K562 (cell line): Measurements from ENCODE around the gene AANAT. TPM values are rescaled to one million over a fixed set of nuclear protein-coding genes. Genes with fewer than 3 reads are reported as not detected.

Experiments
- ARID2 ChIP-seq: fragments of 450-650 bp; IDR thresholded peaks from 2 replicates; pipeline ENCODE4 v1.6.1; 2017; ENCODE audit warnings: antibody characterized with exemption, mild to moderate bottlenecking
- BRD9 ChIP-seq: fragments of 450-650 bp; IDR thresholded peaks from 2 replicates; pipeline ENCODE4 v1.6.1; 2018; ENCODE audit warnings: low read depth; ENCODE audit not compliant: partially characterized antibody
- CEBPB ChIP-seq: fragments of 450-650 bp; IDR thresholded peaks from 2 replicates; pipeline ENCODE4 v1.6.1; 2016; ENCODE audit warnings: missing genetic modification characterization, missing compliant biosample characterization
- FOXJ2 ChIP-seq: fragments of 200-800 bp; sonication (Bioruptor generic); IDR thresholded peaks from 2 replicates; pipeline ENCODE4 v1.6.1; 2016; ENCODE audit warnings: missing genetic modification characterization, missing compliant biosample characterization
- MTF1 ChIP-seq: fragments of 250-450 bp; sonication (Bioruptor Pico); IDR thresholded peaks from 2 replicates; pipeline ENCODE4 v1.9.0; 2021; ENCODE audit warnings: moderate library complexity, mild to moderate bottlenecking, inconsistent platforms, borderline replicate concordance
- POLR2AphosphoS5 ChIP-seq: IDR thresholded peaks from 2 replicates; pipeline ENCODE4 v1.6.1; 2011; ENCODE audit warnings: mild to moderate bottlenecking, low read depth, low read length, moderate library complexity; ENCODE audit not compliant: control insufficient read depth, insufficient read depth
- SNRNP70 ChIP-seq: fragments of 200-400 bp; formaldehyde crosslinking; optimal IDR thresholded peaks from 2 replicates; pipeline ENCODE3; 2017; ENCODE audit warnings: low read depth, low read length
- SRSF7 ChIP-seq: fragments of 200-400 bp; formaldehyde crosslinking; optimal IDR thresholded peaks from 2 replicates; pipeline ENCODE3; 2017; ENCODE audit warnings: mild to moderate bottlenecking, low read depth, low read length
- ZEB2 ChIP-seq: fragments of 450-650 bp; IDR thresholded peaks from 2 replicates; pipeline ENCODE4 v1.6.1; 2016
- ZFX ChIP-seq: sonication (generic); formaldehyde crosslinking; IDR thresholded peaks from 2 replicates; pipeline ENCODE4 v1.8.0; 2022; ENCODE audit warnings: mild to moderate bottlenecking, missing genetic modification reagents, moderate library complexity
- ZZZ3 ChIP-seq: fragments of 450-650 bp; IDR thresholded peaks from 2 replicates; pipeline ENCODE4 v1.6.1; 2016; ENCODE audit warnings: antibody characterized with exemption, mild to moderate bottlenecking, moderate library complexity
- polyA plus RNA-seq, 8 experiments: library from polyadenylated mRNA; depleted of rRNA in 4 of 8; stranded (reverse) in 5 of 8; unstranded in 3 of 8; fragments of >200 nt; fragmentation: Nextera tagmentation in 2 of 8; fragmentation: Illumina TruSeq in 1 of 8; extraction: Ambion mirVana in 2 of 8; extraction: Trizol in 1 of 8; gene quantifications; 2 replicates each; pipeline versions ENCODE4 v1.2.1 to v1.2.3, GENCODE V29; 2011 to 2014; ENCODE audit warnings: inconsistent platforms in 1 of 8, missing spikeins in 1 of 8
- total RNA-seq, 7 experiments: library from RNA; depleted of rRNA in 6 of 7; stranded (reverse); fragments of >200 nt in 6 of 7; fragmentation: Illumina TruSeq in 2 of 7; extraction: Trizol in 2 of 7; gene quantifications; 2 replicates each; pipeline versions ENCODE4 v1.2.1 to v1.2.3, GENCODE V29; 2011 to 2021; ENCODE audit warnings: low replicate concordance in 1 of 7
- TF ChIP-seq, protein P1 (sequence below): fragments of 450-650 bp; IDR thresholded peaks from 2 replicates; pipeline ENCODE4 v1.6.1; 2017; ENCODE audit warnings: antibody characterized with exemption, mild to moderate bottlenecking
- TF ChIP-seq, protein P2 (sequence below), 3 experiments: fragments of 200-800 bp in 1 of 3; sonication (Bioruptor generic) in 1 of 3; sonication (generic) in 1 of 3; formaldehyde crosslinking in 1 of 3; IDR thresholded peaks; 2 replicates each; pipeline versions ENCODE4 v1.6.1 to v1.8.0; 2016 to 2022; ENCODE audit warnings: mild to moderate bottlenecking in 2 of 3, missing compliant biosample characterization in 2 of 3, missing genetic modification characterization in 2 of 3, missing genetic modification reagents in 1 of 3
- TF ChIP-seq, protein P3 (sequence below), 2 experiments: fragments of 450-650 bp; IDR thresholded peaks; 2 replicates each; pipeline ENCODE4 v1.6.1; 2018; ENCODE audit warnings: mild to moderate bottlenecking in 2 of 2, low read depth in 1 of 2; ENCODE audit not compliant: partially characterized antibody in 2 of 2

AANAT gene
- total and polyA plus RNA-seq, 9 of the 15 experiments (the other 6 are each of a cell fraction or from before 2014, with no cell fraction given): not detected

- TF ChIP-seq ZEB2 (no peak), ZZZ3 (no peak), POLR2AphosphoS5 (no peak), ARID2 (no peak), BRD9 (no peak), CEBPB (tag) (0 out of 2 replicates have a peak, but pooled peaks have one; percentile 12), SRSF7 (no peak), ZFX (CRISPR knock-in tag) (no peak), MTF1 (CRISPR knock-in tag) (no peak), FOXJ2 (tag) (no peak), SNRNP70 (no peak)
- TF ChIP-seq, protein P1, sequence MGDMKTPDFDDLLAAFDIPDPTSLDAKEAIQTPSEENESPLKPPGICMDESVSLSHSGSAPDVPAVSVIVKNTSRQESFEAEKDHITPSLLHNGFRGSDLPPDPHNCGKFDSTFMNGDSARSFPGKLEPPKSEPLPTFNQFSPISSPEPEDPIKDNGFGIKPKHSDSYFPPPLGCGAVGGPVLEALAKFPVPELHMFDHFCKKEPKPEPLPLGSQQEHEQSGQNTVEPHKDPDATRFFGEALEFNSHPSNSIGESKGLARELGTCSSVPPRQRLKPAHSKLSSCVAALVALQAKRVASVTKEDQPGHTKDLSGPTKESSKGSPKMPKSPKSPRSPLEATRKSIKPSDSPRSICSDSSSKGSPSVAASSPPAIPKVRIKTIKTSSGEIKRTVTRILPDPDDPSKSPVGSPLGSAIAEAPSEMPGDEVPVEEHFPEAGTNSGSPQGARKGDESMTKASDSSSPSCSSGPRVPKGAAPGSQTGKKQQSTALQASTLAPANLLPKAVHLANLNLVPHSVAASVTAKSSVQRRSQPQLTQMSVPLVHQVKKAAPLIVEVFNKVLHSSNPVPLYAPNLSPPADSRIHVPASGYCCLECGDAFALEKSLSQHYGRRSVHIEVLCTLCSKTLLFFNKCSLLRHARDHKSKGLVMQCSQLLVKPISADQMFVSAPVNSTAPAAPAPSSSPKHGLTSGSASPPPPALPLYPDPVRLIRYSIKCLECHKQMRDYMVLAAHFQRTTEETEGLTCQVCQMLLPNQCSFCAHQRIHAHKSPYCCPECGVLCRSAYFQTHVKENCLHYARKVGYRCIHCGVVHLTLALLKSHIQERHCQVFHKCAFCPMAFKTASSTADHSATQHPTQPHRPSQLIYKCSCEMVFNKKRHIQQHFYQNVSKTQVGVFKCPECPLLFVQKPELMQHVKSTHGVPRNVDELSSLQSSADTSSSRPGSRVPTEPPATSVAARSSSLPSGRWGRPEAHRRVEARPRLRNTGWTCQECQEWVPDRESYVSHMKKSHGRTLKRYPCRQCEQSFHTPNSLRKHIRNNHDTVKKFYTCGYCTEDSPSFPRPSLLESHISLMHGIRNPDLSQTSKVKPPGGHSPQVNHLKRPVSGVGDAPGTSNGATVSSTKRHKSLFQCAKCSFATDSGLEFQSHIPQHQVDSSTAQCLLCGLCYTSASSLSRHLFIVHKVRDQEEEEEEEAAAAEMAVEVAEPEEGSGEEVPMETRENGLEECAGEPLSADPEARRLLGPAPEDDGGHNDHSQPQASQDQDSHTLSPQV: peak; percentile 76
- TF ChIP-seq, protein P2, sequence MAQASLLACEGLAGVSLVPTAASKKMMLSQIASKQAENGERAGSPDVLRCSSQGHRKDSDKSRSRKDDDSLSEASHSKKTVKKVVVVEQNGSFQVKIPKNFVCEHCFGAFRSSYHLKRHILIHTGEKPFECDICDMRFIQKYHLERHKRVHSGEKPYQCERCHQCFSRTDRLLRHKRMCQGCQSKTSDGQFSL (CRISPR knock-in tag; IDR thresholded peaks at IDR 0.05): no peak
- TF ChIP-seq, protein P2 (tag; IDR thresholded peaks at IDR 0.05): no peak
- TF ChIP-seq, protein P3, sequence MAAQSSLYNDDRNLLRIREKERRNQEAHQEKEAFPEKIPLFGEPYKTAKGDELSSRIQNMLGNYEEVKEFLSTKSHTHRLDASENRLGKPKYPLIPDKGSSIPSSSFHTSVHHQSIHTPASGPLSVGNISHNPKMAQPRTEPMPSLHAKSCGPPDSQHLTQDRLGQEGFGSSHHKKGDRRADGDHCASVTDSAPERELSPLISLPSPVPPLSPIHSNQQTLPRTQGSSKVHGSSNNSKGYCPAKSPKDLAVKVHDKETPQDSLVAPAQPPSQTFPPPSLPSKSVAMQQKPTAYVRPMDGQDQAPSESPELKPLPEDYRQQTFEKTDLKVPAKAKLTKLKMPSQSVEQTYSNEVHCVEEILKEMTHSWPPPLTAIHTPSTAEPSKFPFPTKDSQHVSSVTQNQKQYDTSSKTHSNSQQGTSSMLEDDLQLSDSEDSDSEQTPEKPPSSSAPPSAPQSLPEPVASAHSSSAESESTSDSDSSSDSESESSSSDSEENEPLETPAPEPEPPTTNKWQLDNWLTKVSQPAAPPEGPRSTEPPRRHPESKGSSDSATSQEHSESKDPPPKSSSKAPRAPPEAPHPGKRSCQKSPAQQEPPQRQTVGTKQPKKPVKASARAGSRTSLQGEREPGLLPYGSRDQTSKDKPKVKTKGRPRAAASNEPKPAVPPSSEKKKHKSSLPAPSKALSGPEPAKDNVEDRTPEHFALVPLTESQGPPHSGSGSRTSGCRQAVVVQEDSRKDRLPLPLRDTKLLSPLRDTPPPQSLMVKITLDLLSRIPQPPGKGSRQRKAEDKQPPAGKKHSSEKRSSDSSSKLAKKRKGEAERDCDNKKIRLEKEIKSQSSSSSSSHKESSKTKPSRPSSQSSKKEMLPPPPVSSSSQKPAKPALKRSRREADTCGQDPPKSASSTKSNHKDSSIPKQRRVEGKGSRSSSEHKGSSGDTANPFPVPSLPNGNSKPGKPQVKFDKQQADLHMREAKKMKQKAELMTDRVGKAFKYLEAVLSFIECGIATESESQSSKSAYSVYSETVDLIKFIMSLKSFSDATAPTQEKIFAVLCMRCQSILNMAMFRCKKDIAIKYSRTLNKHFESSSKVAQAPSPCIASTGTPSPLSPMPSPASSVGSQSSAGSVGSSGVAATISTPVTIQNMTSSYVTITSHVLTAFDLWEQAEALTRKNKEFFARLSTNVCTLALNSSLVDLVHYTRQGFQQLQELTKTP (IDR thresholded peaks at IDR 0.05; ENCODE audit: low read depth in 1 of 2, partially characterized antibody in 2 of 2): no peak
Observed at GRCh38 chr17:76442341-76443338, 24.8 kb upstream of the AANAT start (continued).
